ENCODE results near the gene ASNS.
A peak's percentile ranks its signal among the peaks of the same experiment; 100 is the strongest.
"Not testable (repeated sequence)": the region's sequence is repeated elsewhere in the genome, so short reads cannot be mapped to it uniquely, and the experiment has no call there.

ASNS gene, protein sequence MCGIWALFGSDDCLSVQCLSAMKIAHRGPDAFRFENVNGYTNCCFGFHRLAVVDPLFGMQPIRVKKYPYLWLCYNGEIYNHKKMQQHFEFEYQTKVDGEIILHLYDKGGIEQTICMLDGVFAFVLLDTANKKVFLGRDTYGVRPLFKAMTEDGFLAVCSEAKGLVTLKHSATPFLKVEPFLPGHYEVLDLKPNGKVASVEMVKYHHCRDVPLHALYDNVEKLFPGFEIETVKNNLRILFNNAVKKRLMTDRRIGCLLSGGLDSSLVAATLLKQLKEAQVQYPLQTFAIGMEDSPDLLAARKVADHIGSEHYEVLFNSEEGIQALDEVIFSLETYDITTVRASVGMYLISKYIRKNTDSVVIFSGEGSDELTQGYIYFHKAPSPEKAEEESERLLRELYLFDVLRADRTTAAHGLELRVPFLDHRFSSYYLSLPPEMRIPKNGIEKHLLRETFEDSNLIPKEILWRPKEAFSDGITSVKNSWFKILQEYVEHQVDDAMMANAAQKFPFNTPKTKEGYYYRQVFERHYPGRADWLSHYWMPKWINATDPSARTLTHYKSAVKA

DNA sequence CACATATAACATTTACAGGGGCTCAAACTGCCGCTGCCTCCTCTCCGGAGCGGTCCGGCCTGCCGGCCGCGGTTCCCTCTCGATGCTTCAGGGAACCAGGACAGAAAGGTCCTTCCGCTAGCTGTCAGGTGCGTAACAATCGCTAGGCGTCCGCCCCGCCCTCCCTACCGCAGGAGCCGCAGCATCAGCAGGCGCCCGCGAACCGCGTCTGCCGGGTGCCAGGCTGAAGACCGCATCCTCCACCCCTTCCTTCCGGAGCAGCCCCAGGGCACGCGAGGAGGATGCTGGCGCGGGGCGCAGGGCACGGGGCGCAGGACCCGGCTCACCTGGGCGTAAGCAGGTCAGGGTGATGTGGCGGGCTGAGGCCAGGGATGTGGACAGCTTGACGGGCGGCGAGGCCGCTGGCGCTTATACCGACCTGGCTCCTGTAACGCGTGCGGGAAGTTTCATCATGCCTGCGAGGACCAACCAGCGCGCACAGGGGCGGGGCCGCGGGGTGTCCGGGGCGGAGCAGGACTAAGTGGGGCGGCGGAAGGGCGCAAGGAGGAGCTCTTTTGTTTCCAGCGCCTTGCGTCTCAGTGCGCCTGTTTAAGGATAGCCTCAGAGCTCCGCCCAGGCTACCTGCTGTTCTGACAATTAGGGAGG lies at the start of gene ASNS:
Gene ASNS (minus strand): TSS at position 384 of the 645 bp plus-strand sequence. CDS start 3,252 bp downstream, outside the sequence.
- DNase-seq (ENCODE audit: low spot score), result peak; percentile 89
- in situ Hi-C loops (cut with MboI; ENCODE audit: low pct_unique_long_range_greater_than_20kb, low sequenced_read_pairs, unreplicated experiment), result no loop called here
- TF ChIP-seq, protein P1, sequence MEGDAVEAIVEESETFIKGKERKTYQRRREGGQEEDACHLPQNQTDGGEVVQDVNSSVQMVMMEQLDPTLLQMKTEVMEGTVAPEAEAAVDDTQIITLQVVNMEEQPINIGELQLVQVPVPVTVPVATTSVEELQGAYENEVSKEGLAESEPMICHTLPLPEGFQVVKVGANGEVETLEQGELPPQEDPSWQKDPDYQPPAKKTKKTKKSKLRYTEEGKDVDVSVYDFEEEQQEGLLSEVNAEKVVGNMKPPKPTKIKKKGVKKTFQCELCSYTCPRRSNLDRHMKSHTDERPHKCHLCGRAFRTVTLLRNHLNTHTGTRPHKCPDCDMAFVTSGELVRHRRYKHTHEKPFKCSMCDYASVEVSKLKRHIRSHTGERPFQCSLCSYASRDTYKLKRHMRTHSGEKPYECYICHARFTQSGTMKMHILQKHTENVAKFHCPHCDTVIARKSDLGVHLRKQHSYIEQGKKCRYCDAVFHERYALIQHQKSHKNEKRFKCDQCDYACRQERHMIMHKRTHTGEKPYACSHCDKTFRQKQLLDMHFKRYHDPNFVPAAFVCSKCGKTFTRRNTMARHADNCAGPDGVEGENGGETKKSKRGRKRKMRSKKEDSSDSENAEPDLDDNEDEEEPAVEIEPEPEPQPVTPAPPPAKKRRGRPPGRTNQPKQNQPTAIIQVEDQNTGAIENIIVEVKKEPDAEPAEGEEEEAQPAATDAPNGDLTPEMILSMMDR (IDR thresholded peaks at IDR 0.05; ENCODE audit: extremely low read depth, insufficient read depth, missing control alignments), result no peak

DNA sequence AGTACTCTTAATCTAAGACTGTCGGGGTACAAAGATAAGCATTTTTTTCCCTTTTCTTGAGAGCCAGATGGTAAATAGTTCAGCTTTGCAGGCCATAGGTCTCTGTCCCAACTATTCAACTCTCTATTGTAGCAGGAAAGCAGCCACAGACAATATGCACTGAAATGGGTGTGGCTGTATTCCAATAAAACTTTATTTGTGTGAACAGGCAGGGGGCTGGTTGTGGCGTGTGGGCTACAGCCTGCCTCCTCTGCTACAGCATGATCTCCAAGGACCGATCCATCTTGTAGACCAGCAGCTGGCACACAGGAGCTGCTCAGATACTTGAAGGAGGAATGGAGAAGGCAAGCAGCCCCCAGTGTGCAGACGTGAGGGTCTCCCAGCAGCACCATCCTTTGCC lies 49.0 kb upstream of the ASNS start:
- DNase-seq (ENCODE audit: low spot score); in situ Hi-C loops (cut with MboI; ENCODE audit: low pct_unique_long_range_greater_than_20kb, low sequenced_read_pairs, unreplicated experiment): not testable (repeated sequence)

DNA sequence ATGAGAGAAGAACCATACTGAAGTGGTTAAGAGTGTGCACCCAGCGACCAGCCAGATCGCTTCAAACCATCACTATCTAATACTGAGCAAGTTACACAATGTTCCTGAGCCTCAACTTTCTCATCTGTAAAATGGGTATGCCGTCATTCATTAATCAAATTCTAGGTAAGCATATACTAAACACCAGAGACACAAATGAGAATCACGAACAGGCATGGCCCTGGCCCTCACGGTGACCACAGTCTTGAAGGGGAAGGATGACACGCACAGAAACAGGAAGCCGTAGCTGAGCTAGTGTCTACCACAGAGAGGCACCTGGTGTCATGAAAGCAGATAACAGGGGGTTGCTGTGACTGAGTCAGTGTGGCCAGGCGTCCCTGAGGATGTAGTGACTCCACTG lies 43.1 kb upstream of the ASNS start:
- in situ Hi-C loops (cut with MboI; ENCODE audit: low pct_unique_long_range_greater_than_20kb, low sequenced_read_pairs, unreplicated experiment), result not testable (repeated sequence)

DNA sequence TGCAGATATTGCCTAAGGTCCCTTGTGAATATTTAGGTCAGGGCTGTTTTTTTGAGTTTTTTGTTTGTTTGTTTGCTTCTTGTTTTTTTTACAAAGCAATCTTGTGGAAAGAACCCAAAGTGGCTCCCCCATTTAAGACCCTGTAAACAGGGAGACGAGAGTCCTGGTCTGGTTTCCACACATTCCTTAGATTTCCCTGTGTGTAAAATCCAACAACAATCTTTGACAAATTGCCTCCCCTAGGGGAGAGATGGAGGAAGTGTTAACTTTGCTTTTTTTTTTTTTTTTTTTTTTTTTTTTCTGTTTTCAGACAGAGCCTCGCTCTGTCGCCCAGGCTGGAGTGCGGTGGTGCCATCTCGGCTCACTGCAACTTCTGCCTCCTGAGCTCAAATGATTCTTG lies 40.1 kb upstream of the ASNS start:
- in situ Hi-C loops (cut with MboI; ENCODE audit: low pct_unique_long_range_greater_than_20kb, low sequenced_read_pairs, unreplicated experiment); DNase-seq (ENCODE audit: low spot score): not testable (repeated sequence)

More for the DNA sequence above, 43.1 kb upstream of the ASNS start:
- DNase-seq (ENCODE audit: low spot score), result not testable (repeated sequence)

DNA sequence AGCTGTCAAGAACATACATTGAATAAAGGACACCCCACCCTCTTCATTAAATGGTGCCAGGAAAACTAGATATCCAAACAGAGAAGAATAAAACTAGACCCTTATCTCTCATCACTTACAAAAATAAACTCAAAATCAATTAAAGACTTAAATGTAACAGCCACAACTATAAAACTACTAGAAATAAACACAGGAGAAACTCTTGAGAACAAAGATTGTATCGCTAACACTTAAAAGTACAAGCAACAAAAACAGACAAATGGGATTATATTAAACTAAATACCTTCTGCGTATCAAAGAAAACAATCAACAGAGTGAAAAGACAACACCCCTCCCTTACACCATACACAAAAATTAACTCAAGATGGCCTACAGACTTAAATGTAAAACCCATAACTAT lies 24.7 kb upstream of the ASNS start:
- in situ Hi-C loops (cut with MboI; ENCODE audit: low pct_unique_long_range_greater_than_20kb, low sequenced_read_pairs, unreplicated experiment), result not testable (repeated sequence)

DNA sequence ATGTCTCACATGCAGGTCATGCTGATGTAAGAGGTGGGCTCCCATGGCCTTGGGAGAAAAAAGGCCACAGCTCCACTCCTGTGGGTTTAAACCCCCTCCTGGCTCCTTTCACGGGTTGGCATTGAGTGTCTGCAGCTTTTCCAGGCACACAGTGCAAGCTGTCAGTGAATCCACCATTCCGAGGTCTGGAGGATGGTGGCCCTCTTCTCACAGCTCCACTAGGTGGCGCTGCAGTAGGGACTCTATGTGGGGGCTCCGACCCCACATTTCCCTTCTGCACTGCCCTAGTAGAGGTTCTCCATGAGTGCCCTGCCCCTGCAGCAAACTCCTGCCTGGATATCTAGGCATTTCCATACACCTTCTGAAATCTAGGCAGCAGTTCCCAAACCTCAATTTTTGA lies 19.5 kb upstream of the ASNS start:
- in situ Hi-C loops (cut with MboI; ENCODE audit: low pct_unique_long_range_greater_than_20kb, low sequenced_read_pairs, unreplicated experiment); DNase-seq (ENCODE audit: low spot score): not testable (repeated sequence)

More for the DNA sequence above, 24.7 kb upstream of the ASNS start:
- not testable (repeated sequence) for DNase-seq (ENCODE audit: low spot score)

DNA sequence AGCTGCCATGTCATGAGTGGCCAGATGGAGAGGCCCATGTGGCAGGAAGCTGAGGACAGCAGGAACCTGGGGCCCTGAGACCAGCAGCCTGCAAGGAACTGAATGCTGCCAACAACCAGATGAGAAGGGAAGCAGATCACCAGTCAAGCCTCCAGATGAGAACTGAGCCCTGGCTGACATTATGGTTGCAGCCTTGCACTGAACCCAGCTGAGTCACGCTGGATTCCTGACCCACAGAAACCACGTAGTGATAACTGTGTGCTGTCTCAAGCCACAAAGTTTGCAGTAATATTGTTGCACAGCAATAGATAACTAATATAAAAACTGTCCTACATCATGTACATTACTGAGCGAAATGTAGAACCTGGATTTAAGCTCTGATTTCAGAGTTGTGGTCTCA lies 7.3 kb upstream of the ASNS start:
- DNase-seq (ENCODE audit: low spot score); in situ Hi-C loops (cut with MboI; ENCODE audit: low pct_unique_long_range_greater_than_20kb, low sequenced_read_pairs, unreplicated experiment): not testable (repeated sequence)

DNA sequence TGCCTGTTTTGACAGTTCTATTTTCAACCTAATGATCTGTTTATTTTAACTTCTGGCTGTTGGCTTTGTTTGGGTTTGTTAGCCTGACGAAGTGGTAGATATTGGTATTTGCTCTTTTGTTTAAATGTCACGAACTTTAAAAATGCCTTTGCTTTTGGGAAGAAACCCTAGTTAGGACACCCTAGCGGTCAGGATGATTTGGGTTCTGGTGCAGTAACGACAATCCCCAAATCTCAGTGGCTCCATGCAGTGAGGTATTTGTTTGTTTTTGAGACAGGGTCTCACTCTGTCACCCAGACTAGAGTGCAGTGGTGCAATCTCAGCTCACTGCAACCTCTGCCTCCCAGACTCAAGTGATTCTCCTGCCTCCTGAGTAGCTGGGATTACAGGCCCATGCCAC lies 2.7 kb upstream of the ASNS start:
- in situ Hi-C loops (cut with MboI; ENCODE audit: low pct_unique_long_range_greater_than_20kb, low sequenced_read_pairs, unreplicated experiment); DNase-seq (ENCODE audit: low spot score): not testable (repeated sequence)

DNA sequence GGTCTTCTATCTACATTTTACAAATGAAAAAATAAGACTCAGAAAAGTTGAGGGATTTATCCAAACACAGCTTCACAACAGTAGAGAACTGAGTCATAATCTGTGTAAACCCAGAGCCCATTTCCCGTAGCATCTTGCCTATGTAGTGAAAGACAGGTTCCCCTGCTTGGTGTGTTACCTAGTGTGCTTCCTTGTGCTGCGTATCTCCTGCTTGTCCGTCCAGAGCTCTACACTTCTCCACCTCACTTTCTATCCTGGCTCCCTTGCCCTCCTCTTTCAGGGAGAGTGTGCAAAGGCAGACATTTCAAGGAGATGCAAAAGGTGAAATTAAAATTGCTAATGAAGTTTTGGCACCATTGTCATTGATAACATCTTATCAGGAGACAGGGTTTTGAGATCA lies 1.4 kb upstream of the ASNS start:
- TF ChIP-seq, protein P1 (IDR thresholded peaks at IDR 0.05; ENCODE audit: extremely low read depth, insufficient read depth, missing control alignments), result no peak
- in situ Hi-C loops (cut with MboI; ENCODE audit: low pct_unique_long_range_greater_than_20kb, low sequenced_read_pairs, unreplicated experiment), result no loop called here
- DNase-seq (ENCODE audit: low spot score), result no peak

DNA sequence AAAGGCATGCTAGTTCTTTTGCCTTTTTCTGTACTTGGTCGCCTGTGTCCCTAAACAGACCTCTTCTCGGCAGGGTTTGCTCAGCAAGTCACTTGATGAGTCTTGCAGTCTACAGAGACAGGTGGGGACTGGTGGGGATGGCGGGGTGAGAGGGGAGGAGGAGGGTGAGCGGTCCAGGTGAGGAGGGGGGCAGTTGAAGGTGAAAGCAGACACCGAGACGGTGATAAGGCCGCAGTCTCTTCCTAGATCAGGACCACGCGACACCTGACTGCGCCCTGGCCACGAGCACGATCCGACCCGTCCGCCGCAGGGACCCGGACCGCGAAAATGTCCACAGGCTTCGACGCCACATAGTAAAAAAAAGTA lies 566 bp downstream of the ASNS start:
- TF ChIP-seq, protein P1 (IDR thresholded peaks at IDR 0.05; ENCODE audit: extremely low read depth, insufficient read depth, missing control alignments), result no peak
- in situ Hi-C loops (cut with MboI; ENCODE audit: low pct_unique_long_range_greater_than_20kb, low sequenced_read_pairs, unreplicated experiment), result no loop called here

More for the DNA sequence above, 566 bp downstream of the ASNS start:
- DNase-seq (ENCODE audit: low spot score), result no peak
